BJ (cell line): Measurements from ENCODE around the gene YJEFN3. TPM values are rescaled to one million over a fixed set of nuclear protein-coding genes. Genes with fewer than 3 reads are reported as not detected.

Experiments
- CTCF ChIA-PET: fragments of 350-600 bp; formaldehyde crosslinking; extraction: SDS; loops from one replicate; lab custom pipeline; 2021; ENCODE audit warnings: antibody characterized with exemption, inconsistent platforms; lab: Yijun Ruan, JAX
- POLR2A ChIA-PET: fragments of 300-600 bp; sonication (Branson Sonifier 250); formaldehyde crosslinking; extraction: SDS; loops from one replicate; lab custom pipeline; 2021; ENCODE audit warnings: antibody characterized with exemption; lab: Charles Lee
- DNase-seq: peaks from one replicate; pipeline ENCODE4 v3.0.0-alpha.2; 2011; ENCODE audit warnings: low read depth
- H3K27me3 ChIP-seq: 2 replicates; pipeline ENCODE4 v1.6.0; 2011; ENCODE audit warnings: low read length; ENCODE audit not compliant: control insufficient read depth, insufficient read depth
- H3K36me3 ChIP-seq: 2 replicates; pipeline ENCODE4 v1.5.1; 2011; ENCODE audit warnings: low read length; ENCODE audit not compliant: control insufficient read depth, insufficient read depth
- H3K4me3 ChIP-seq: 2 replicates; pipeline ENCODE4 v1.5.1; 2011; ENCODE audit warnings: low read depth, mild to moderate bottlenecking, control low read depth, low read length
- CTCF ChIP-seq: IDR thresholded peaks from 2 replicates; pipeline ENCODE4 v1.5.1; 2011; ENCODE audit warnings: low read depth, mild to moderate bottlenecking, control low read depth, inconsistent platforms, low read length, moderate library complexity; ENCODE audit not compliant: insufficient read depth
- polyA plus RNA-seq: library from polyadenylated mRNA; depleted of rRNA; stranded (reverse); fragments of >200 nt; gene quantifications from 2 replicates; pipeline ENCODE4 v1.2.3, GENCODE V29; 2011

The YJEFN3 gene
- polyA plus RNA-seq, 1 experiment, result 1.1 TPM

GRCh38 chr19:19579533-19580361, 51.0 kb downstream of the YJEFN3 start:
- CTCF ChIA-PET, result interaction anchor here (0.8 kb wide), 1 partner anchor 47 kb away, joined by 3 read pairs; no protein-coding TSS in a partner anchor
- no peaks in the 10 kb centered on the region for H3K36me3 ChIP-seq
- H3K27me3 ChIP-seq, result no peaks in the 10 kb centered on the region
- H3K4me3 ChIP-seq, result no peak overlapping the region
- POLR2A ChIA-PET, result no interaction called here
- TF ChIP-seq CTCF, result no peak
- no peak for DNase-seq

GRCh38 chr19:19580418-19580817, 51.7 kb downstream of the YJEFN3 start:
- H3K27me3 ChIP-seq, result no peaks in the 10 kb centered on the region
- no peaks in the 10 kb centered on the region for H3K36me3 ChIP-seq
- no peak for DNase-seq
- no peak overlapping the region for H3K4me3 ChIP-seq
- TF ChIP-seq CTCF, result no peak
- POLR2A ChIA-PET, result no interaction called here
- CTCF ChIA-PET, result interaction anchor here (0.8 to 1.1 kb wide), 2 partner anchors 25 to 48 kb away, joined by 3 to 4 read pairs; no protein-coding TSS in a partner anchor

- no peaks in the 10 kb centered on the region for H3K36me3 ChIP-seq
- POLR2A ChIA-PET, result no interaction called here
- no peak for TF ChIP-seq CTCF
- no peaks in the 10 kb centered on the region for H3K27me3 ChIP-seq
- CTCF ChIA-PET, result interaction anchor here (1.1 kb wide), 1 partner anchor 26 kb away, joined by 4 read pairs; no protein-coding TSS in a partner anchor
- no peak overlapping the region for H3K4me3 ChIP-seq
- no peak for DNase-seq
These were observed 52.7 kb downstream of the YJEFN3 start for GRCh38 chr19:19581391-19581790.

GRCh38 chr19:19582471-19582870, 53.8 kb downstream of the YJEFN3 start:
- TF ChIP-seq CTCF, result no peak
- Histone ChIP-seq H3K36me3 (no peaks in the 10 kb centered on the region), H3K4me3 (no peak overlapping the region), H3K27me3 (no peaks in the 10 kb centered on the region)
- ChIA-PET CTCF (interaction anchor here (2.3 kb wide), 1 partner anchor 29 kb away, joined by 10 read pairs; no protein-coding TSS in a partner anchor), POLR2A (no interaction called here)
- no peak for DNase-seq

- H3K4me3 ChIP-seq, result no peak overlapping the region
- no peak for TF ChIP-seq CTCF
- no peaks in the 10 kb centered on the region for H3K36me3 ChIP-seq
- no peaks in the 10 kb centered on the region for H3K27me3 ChIP-seq
- no peak for DNase-seq
- CTCF ChIA-PET, result interaction anchor here (2.1 kb wide), 1 partner anchor 52 kb away, joined by 5 read pairs; no protein-coding TSS in a partner anchor
- POLR2A ChIA-PET, result no interaction called here
These were observed 55.6 kb downstream of the YJEFN3 start for GRCh38 chr19:19584356-19584755.
